Endodermal cell (in vitro differentiated cells): Measurements from ENCODE around the gene PLEKHG5. TPM values are rescaled to one million over a fixed set of nuclear protein-coding genes. Genes with fewer than 3 reads are reported as not detected.

Experiments used
- DNase-seq: peaks from one replicate; pipeline ENCODE4 v3.0.0-alpha.2; 2017
- H3K27ac ChIP-seq: 2 replicates; pipeline ENCODE4 v1.5.1; 2013; ENCODE audit warnings: mild to moderate bottlenecking, low read depth, low read length, moderate library complexity
- H3K27me3 ChIP-seq: 2 replicates; pipeline ENCODE4 v1.6.1; 2013; ENCODE audit warnings: mild to moderate bottlenecking, low read length, moderate library complexity; ENCODE audit not compliant: insufficient read depth, control insufficient read depth, poor library complexity, severe bottlenecking
- H3K36me3 ChIP-seq: 2 replicates; pipeline ENCODE4 v1.7.0; 2013; ENCODE audit warnings: mild to moderate bottlenecking, low read length, moderate library complexity; ENCODE audit not compliant: control insufficient read depth, insufficient read depth
- H3K4me1 ChIP-seq: one replicate; pipeline ENCODE4 v1.7.0; 2013; ENCODE audit warnings: low read length; ENCODE audit not compliant: control insufficient read depth, insufficient read depth
- H3K4me3 ChIP-seq: 2 replicates; pipeline ENCODE4 v1.5.1; 2013; ENCODE audit warnings: mild to moderate bottlenecking, low read length, moderate library complexity
- H3K9ac ChIP-seq: 2 replicates; pipeline ENCODE4 v1.6.1; 2013; ENCODE audit warnings: mild to moderate bottlenecking, low read length, moderate library complexity; ENCODE audit not compliant: poor library complexity, severe bottlenecking; ENCODE audit errors: extremely low read depth
- H3K9me3 ChIP-seq: 2 replicates; pipeline ENCODE4 v1.6.1; 2013; ENCODE audit warnings: mild to moderate bottlenecking, low read length, moderate library complexity; ENCODE audit not compliant: control insufficient read depth
- H3K27ac Mint-ChIP-seq: 2 replicates; pipeline ENCODE4 v1.8.0; 2020; ENCODE audit warnings: mixed read lengths
- H3K27me3 Mint-ChIP-seq: 2 replicates; pipeline ENCODE4 v1.8.0; 2021; ENCODE audit warnings: mild to moderate bottlenecking, mixed read lengths; ENCODE audit not compliant: insufficient read depth
- H3K36me3 Mint-ChIP-seq: 2 replicates; pipeline ENCODE4 v1.8.0; 2020; ENCODE audit warnings: low read depth, mixed read lengths
- H3K4me1 Mint-ChIP-seq: 2 replicates; pipeline ENCODE4 v1.8.0; 2020; ENCODE audit warnings: mixed read lengths
- H3K4me3 Mint-ChIP-seq: 2 replicates; pipeline ENCODE4 v1.8.0; 2020; ENCODE audit warnings: mild to moderate bottlenecking, moderate library complexity, mixed read lengths
- H3K9me3 Mint-ChIP-seq: 2 replicates; pipeline ENCODE4 v1.8.0; 2020; ENCODE audit warnings: mild to moderate bottlenecking, mixed read lengths
- WGBS, 2 experiments: methylation state at CpG; one replicate each; pipeline versions ENCODE4 v1.1.5 to v1.1.7; 2013; ENCODE audit warnings: missing lambda C conversion rate in 2 of 2, mixed read lengths in 1 of 2; ENCODE audit not compliant: insufficient coverage in 1 of 2, insufficient read length in 1 of 2; 5-methylcytosine and 5-hydroxymethylcytosine counted together
- total RNA-seq, 2 donors: library from RNA; stranded (reverse); fragmentation: NEBNext Ultra II Directional in 1 of 2; extraction: Animal tissue kit (Norgen Biotek cat#: 25700) in 1 of 2; gene quantifications; 2 replicates in 1 of 2; 3 replicates in 1 of 2; pipeline ENCODE4 v1.2.1, GENCODE V29; 2021
- TF ChIP-seq, protein P1 (sequence below): fragments of 200-600 bp; sonication (generic); conservative IDR thresholded peaks from 2 replicates; pipeline ENCODE4 v1.5.0; 2021; ENCODE audit warnings: antibody characterized with exemption, mild to moderate bottlenecking

Gene PLEKHG5
- total RNA-seq, 2 donors from 2014 or later: 32.6 to 38.8 TPM

DNA sequence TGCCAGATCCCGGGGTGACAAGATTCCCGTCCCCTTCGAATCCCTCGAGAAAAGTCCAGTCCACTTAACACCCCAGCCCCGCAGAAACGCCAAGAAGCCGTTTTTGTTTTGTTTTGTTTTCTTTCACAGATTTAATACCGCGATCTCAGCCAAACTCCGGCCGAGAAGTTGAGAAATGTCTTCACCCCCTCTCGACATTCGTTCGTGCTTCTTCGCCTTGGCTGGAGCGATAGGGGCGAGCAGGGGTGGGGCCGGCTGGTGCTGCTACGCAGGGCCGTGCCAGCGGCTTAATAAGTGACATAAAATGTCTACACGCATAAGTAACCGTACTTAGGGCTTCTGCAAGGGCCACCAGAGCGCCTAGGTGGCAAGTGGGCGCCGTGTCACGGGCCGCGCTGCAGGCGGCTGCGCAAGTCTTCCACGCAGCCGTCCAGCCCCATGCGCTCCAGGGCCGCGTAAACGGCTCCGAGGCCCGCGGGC, 30.4 kb downstream of the PLEKHG5 start:
- Mint-ChIP-seq H3K4me3 (no peak overlapping the region), H3K9me3 (no peaks in the 10 kb centered on the region), H3K27me3 (peaks cover 22% of the 10 kb centered on the region), H3K36me3 (peaks cover 21% of the 10 kb centered on the region), H3K4me1 (peaks cover 2% of the 10 kb centered on the region), H3K27ac (no peak overlapping the region)
- TF ChIP-seq, protein P1, sequence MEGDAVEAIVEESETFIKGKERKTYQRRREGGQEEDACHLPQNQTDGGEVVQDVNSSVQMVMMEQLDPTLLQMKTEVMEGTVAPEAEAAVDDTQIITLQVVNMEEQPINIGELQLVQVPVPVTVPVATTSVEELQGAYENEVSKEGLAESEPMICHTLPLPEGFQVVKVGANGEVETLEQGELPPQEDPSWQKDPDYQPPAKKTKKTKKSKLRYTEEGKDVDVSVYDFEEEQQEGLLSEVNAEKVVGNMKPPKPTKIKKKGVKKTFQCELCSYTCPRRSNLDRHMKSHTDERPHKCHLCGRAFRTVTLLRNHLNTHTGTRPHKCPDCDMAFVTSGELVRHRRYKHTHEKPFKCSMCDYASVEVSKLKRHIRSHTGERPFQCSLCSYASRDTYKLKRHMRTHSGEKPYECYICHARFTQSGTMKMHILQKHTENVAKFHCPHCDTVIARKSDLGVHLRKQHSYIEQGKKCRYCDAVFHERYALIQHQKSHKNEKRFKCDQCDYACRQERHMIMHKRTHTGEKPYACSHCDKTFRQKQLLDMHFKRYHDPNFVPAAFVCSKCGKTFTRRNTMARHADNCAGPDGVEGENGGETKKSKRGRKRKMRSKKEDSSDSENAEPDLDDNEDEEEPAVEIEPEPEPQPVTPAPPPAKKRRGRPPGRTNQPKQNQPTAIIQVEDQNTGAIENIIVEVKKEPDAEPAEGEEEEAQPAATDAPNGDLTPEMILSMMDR: no peak
- Histone ChIP-seq H3K36me3 (peaks cover 9% of the 10 kb centered on the region), H3K4me1 (no peaks in the 10 kb centered on the region), H3K27ac (no peak overlapping the region), H3K27me3 (peaks cover 15% of the 10 kb centered on the region), H3K9me3 (no peaks in the 10 kb centered on the region), H3K4me3 (no peak overlapping the region), H3K9ac (no peak overlapping the region)
- WGBS, 2 experiments: 96 to 97% methylated on average over 39 to 40 of the region's 40 CpGs
- DNase-seq: no peak

DNA sequence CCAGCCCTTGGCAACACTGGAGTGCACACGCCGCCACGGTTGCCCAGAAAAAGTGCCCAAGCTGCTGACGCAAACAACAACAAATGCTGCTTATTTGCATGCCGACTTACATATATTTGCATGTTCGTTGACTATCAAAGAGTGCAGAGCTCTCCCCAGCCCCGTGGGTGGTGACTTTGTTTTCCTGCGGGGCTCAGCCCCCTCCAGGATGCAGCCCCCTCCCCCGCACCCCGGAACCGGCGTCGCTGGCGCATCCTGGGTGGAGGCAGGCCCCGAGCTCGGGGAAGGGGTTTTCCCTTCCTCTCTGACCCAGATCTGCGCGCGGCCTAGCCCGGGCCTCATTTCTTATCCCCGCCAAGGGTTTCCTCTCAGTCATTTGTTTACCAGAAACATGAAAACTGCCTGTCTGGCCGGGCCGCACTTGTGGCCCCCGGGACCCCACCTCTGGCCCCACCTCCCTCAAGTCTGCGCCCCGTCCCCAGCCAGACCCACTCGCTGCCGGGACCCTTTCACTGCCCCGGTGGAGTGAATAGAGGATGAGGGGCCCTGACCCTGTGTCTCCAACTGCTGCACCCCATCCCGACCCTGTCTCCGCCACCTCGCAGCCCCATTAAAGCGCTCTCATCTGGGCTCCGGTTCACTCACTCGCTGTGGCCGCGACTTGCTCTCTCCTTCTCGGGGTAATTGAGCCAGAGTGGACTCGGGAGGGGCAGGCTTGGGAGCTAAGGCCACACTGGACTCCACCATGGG, 31.0 kb downstream of the PLEKHG5 start:
- no peak overlapping the region for H3K27ac Mint-ChIP-seq
- Histone ChIP-seq H3K9ac (no peak overlapping the region), H3K4me1 (no peaks in the 10 kb centered on the region), H3K9me3 (no peaks in the 10 kb centered on the region), H3K36me3 (peaks cover 9% of the 10 kb centered on the region), H3K27me3 (peaks cover 21% of the 10 kb centered on the region), H3K4me3 (no peak overlapping the region), H3K27ac (no peak overlapping the region)
- DNase-seq: no peak
- peaks cover 2% of the 10 kb centered on the region for H3K4me1 Mint-ChIP-seq
- no peak overlapping the region for H3K4me3 Mint-ChIP-seq
- peaks cover 21% of the 10 kb centered on the region for H3K36me3 Mint-ChIP-seq
- TF ChIP-seq, protein P1: no peak
- peaks cover 27% of the 10 kb centered on the region for H3K27me3 Mint-ChIP-seq
- no peaks in the 10 kb centered on the region for H3K9me3 Mint-ChIP-seq
- 75 to 80% methylated on average over 26 to 39 of the region's 39 CpGs for WGBS, 2 experiments

DNA sequence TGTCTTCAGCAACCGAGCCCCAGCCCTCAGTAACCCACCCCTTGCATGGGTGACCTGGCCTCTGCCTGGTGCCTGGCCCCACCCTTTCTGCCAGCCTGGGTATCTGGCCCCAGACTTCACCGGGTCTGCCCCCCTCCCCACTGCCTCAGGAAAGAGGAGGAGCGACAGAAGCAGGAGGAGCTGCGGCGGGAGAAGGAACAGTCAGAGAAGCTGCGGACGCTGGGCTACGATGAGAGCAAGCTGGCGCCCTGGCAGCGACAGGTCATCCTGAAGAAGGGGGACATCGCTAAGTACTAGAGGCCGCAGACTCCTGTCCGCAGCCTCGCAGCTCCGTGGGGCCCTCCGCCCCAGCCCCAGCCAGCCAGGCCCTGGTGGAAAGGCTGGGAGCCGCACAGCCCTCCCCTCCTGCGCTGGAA, 31.6 kb downstream of the PLEKHG5 start:
- no peak for DNase-seq
- peaks cover 2% of the 10 kb centered on the region for H3K4me1 Mint-ChIP-seq
- Histone ChIP-seq H3K27me3 (peaks cover 27% of the 10 kb centered on the region), H3K4me1 (no peaks in the 10 kb centered on the region), H3K27ac (no peak overlapping the region), H3K36me3 (peaks cover 9% of the 10 kb centered on the region), H3K4me3 (no peak overlapping the region), H3K9ac (no peak overlapping the region), H3K9me3 (no peaks in the 10 kb centered on the region)
- no peak overlapping the region for H3K4me3 Mint-ChIP-seq
- TF ChIP-seq, protein P1: no peak
- 55 to 73% methylated on average over 3 to 18 of the region's 18 CpGs for WGBS, 2 experiments
- H3K9me3 Mint-ChIP-seq: no peaks in the 10 kb centered on the region
- peaks cover 27% of the 10 kb centered on the region for H3K27me3 Mint-ChIP-seq
- peaks cover 21% of the 10 kb centered on the region for H3K36me3 Mint-ChIP-seq
- no peak overlapping the region for H3K27ac Mint-ChIP-seq
